ENCODE data around the gene PDE4D. TPM values are rescaled to one million over a fixed set of nuclear protein-coding genes. Genes with fewer than 3 reads are reported as not detected.
"Not testable (repeated sequence)": the region's sequence is repeated elsewhere in the genome, so short reads cannot be mapped to it uniquely, and the experiment has no call there.

The PDE4D gene
- total RNA-seq, 2 donors from 2014 or later: 116 to 154 TPM

DNA sequence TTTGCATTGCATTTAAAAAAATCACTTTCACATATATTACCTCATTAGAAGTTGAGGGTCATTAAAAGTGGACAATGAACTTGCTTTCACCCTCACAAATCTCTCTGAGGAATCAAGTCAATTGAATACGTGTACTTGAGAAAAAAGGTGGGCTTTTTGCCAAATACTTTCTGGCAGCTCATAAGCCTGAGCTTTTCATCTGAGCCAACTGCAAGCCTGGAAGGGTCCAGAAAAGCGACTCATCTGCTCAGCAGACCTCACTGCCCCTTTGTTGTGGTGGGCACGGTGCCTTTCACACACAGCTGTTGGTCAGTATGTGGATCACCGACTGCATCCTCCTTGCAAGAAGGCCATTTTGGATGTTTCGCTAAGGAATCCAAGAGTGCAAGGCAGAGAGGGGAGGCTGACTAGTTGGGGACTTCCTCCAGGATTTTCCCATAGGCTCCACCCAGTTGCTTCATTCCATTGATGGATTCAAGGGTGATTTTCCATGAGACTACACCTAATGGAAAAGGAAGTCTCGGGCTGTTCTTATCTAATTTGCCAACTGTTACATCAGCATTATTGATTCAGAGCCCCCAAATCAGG lies 564.7 kb downstream of the PDE4D start:
- H3K27ac Mint-ChIP-seq: no peak overlapping the region
- H3K36me3 Mint-ChIP-seq (ENCODE audit: insufficient read depth in 2 of 2): no peaks in the 10 kb centered on the region
- H3K9me3 Mint-ChIP-seq: no peaks in the 10 kb centered on the region
- H3K4me1 Mint-ChIP-seq (ENCODE audit: low read depth): no peaks in the 10 kb centered on the region
- ATAC-seq (replicated peaks in 1 of 2) (no peak), DNase-seq (no peak)
- H3K4me3 Mint-ChIP-seq: no peak overlapping the region
- peaks cover 17% of the 10 kb centered on the region for H3K27me3 Mint-ChIP-seq (ENCODE audit: low read depth)

DNA sequence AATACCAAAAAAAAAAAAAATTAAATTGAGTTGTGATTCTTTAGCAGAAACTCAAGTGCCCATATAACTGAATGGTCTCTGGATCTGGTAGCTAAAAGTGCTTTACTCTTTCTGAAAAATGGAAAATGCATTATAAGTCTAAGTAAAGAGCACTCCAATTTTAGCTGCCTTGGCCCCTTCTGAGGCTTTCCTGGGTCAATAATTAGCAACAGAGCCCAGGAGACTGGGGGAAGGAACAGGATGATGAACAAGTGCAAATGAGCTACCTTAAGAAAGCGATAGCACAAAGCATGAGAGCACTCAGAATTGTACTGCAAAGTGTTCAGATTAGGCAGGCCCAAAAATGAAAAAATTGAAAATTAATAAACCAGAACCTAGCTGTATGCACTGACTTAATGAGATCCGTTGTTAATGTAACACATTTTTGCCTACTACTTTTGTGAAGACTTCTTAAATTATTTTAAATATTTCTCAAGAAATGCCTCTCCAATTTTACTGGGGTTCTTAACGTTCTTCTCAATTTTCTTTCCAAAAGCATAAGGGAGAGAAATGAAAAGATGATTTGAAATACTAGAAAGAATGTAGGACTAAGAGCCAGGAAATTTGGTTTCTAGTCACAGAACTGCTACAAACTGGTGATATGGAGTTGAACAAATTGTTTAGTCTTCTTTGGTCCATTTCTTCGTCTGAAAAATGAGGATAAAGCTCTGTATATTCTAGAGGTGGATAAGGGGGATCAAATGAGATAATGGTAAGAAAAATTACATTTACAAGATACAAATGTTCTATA lies 566.1 kb downstream of the PDE4D start:
- no peaks in the 10 kb centered on the region for H3K4me1 Mint-ChIP-seq (ENCODE audit: low read depth)
- DNase-seq: no peak
- no peak overlapping the region for H3K4me3 Mint-ChIP-seq
- no peaks in the 10 kb centered on the region for H3K9me3 Mint-ChIP-seq
- H3K36me3 Mint-ChIP-seq (ENCODE audit: insufficient read depth in 2 of 2): no peaks in the 10 kb centered on the region
- peaks cover 20% of the 10 kb centered on the region for H3K27me3 Mint-ChIP-seq (ENCODE audit: low read depth)
- no peak overlapping the region for H3K27ac Mint-ChIP-seq
- no peak for ATAC-seq (replicated peaks in 1 of 2)

DNA sequence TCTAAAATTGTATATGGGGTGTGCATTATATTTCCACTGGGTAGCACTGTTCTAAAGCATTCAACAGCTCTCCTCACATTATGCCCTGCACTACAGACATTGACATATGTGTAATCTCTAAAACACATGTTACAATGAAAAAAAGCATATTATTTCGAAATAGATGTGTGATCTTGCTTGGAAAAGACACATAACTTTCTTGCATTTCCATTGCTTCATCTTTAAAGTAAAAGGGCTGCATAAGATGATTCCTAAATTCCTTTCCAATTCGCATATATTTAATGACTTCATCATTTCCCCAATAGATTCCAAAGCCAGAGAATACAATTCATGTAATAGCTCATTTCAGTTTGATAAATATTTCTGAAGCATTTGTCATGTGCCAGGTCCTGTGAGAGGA lies 566.9 kb downstream of the PDE4D start:
- DNase-seq (no peak), ATAC-seq (replicated peaks in 1 of 2) (no peak)
- H3K9me3 Mint-ChIP-seq: no peaks in the 10 kb centered on the region
- H3K4me1 Mint-ChIP-seq (ENCODE audit: low read depth): no peaks in the 10 kb centered on the region
- H3K27me3 Mint-ChIP-seq (ENCODE audit: low read depth): peaks cover 20% of the 10 kb centered on the region
- no peak overlapping the region for H3K27ac Mint-ChIP-seq
- H3K4me3 Mint-ChIP-seq: no peak overlapping the region
- H3K36me3 Mint-ChIP-seq (ENCODE audit: insufficient read depth in 2 of 2): no peaks in the 10 kb centered on the region

DNA sequence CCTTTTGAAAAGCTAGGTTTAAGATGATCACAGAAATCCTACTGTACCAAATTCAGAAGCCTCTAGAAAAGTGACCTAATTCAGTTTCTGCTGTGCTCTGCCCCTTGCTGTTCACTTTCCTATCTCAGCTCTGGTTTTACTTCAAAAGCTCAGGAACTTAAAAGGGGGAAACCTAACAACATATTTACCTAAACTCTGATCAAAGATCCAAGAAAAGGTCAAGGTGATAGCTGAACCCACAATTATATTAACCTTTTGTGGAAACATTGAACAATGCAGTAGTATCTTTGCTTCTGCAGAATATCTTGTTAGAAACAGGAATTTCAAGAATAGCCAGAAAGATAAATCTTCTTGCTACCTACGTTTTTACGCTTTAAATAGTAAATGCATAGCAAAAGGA lies 568.5 kb downstream of the PDE4D start:
- H3K4me3 Mint-ChIP-seq: no peak overlapping the region
- H3K36me3 Mint-ChIP-seq (ENCODE audit: insufficient read depth in 2 of 2): no peaks in the 10 kb centered on the region
- no peaks in the 10 kb centered on the region for H3K4me1 Mint-ChIP-seq (ENCODE audit: low read depth)
- no peak overlapping the region for H3K27ac Mint-ChIP-seq
- H3K9me3 Mint-ChIP-seq: no peaks in the 10 kb centered on the region
- no peak for DNase-seq
- peaks cover 17% of the 10 kb centered on the region for H3K27me3 Mint-ChIP-seq (ENCODE audit: low read depth)
- ATAC-seq (replicated peaks in 1 of 2): no peak

DNA sequence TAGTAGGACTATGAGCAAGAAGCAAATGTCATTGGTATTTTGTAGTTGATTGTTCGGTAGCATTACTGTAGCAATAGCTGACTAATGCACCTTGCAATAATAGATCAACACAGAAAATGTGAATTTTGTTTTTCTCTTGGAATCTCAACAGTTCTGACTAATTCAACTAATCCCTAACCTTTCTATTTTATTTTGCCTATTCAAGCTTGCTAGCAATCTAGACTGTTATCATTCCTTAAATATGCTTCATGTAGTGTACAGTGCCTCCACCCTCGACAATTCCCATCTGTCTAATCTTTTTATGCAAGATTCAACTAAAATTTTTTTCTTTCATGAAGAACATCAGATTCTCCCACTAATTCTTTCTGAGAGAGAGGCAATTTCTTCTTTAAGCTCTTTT lies 570.6 kb downstream of the PDE4D start:
- no peak overlapping the region for H3K4me3 Mint-ChIP-seq
- ATAC-seq (replicated peaks in 1 of 2) (no peak), DNase-seq (no peak)
- H3K27me3 Mint-ChIP-seq (ENCODE audit: low read depth): peaks cover 15% of the 10 kb centered on the region
- no peaks in the 10 kb centered on the region for H3K4me1 Mint-ChIP-seq (ENCODE audit: low read depth)
- H3K9me3 Mint-ChIP-seq: no peaks in the 10 kb centered on the region
- H3K36me3 Mint-ChIP-seq (ENCODE audit: insufficient read depth in 2 of 2): no peaks in the 10 kb centered on the region
- H3K27ac Mint-ChIP-seq: no peak overlapping the region

DNA sequence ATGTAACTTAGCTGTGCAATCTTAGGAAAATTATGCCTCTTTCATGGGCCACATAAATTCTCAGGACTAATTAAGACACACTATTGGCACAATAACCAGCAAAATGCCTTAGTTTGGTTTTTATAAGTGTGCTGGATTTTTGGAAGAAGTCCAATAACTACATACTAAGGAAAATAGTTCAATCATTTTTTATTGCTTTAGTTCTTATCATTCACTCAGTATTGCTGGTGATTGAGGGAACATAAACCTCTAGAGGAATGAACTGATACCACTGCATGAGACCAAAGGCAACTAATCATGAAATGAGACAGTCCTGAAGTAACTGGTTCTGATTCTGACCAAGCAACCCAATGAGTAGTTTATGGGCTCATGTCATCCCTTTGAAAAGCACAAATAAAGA lies 571.5 kb downstream of the PDE4D start:
- H3K36me3 Mint-ChIP-seq (ENCODE audit: insufficient read depth in 2 of 2): no peaks in the 10 kb centered on the region
- H3K27ac Mint-ChIP-seq: no peak overlapping the region
- H3K9me3 Mint-ChIP-seq: no peaks in the 10 kb centered on the region
- no peak overlapping the region for H3K4me3 Mint-ChIP-seq
- DNase-seq: no peak
- ATAC-seq (replicated peaks in 1 of 2): no peak
- H3K4me1 Mint-ChIP-seq (ENCODE audit: low read depth): no peaks in the 10 kb centered on the region
- H3K27me3 Mint-ChIP-seq (ENCODE audit: low read depth): peaks cover 15% of the 10 kb centered on the region

DNA sequence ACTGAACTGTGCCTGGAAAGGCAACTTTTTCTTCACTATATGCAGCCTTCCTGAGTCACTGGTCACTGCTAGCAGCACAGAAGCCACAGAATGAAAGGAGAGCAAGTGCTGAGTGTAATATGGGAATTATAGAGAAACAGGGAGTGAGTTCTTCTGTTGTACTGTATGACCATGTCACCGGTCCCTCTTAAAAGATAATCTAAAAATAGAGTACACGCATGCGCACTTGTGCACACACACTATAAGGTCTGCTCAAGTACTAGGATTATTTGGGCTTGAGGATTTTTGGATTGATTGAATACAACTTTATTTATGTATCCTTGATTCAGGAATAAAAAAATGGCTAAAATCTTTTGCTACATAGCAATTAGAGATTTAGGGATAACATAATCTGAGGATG lies 571.9 kb downstream of the PDE4D start:
- Mint-ChIP-seq H3K36me3 (ENCODE audit: insufficient read depth in 2 of 2) (no peaks in the 10 kb centered on the region), H3K27me3 (ENCODE audit: low read depth) (peaks cover 15% of the 10 kb centered on the region), H3K4me1 (ENCODE audit: low read depth) (no peaks in the 10 kb centered on the region), H3K4me3 (no peak overlapping the region), H3K27ac (no peak overlapping the region), H3K9me3 (no peaks in the 10 kb centered on the region)
- ATAC-seq (replicated peaks in 1 of 2) (no peak), DNase-seq (no peak)

DNA sequence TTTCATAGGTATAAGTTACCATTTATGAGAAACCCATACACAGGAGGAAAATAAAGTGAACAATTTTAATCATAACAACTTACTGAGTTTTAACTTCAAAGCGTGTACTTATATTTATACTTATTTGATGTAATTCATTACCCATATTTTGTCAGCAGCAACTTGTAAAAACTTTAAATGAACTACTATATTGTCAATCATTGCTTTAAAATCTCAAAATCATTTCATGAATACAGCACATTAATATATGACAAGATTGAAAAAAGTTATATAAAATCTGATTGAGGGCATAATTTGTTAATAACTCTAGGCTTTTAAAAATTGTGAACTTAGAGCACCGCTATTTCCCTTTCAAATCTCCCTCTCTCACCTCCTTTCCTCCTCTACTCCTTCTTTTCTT lies 573.1 kb downstream of the PDE4D start:
- DNase-seq (no peak), ATAC-seq (replicated peaks in 1 of 2) (no peak)
- Mint-ChIP-seq H3K4me1 (ENCODE audit: low read depth) (no peaks in the 10 kb centered on the region), H3K4me3 (no peak overlapping the region), H3K9me3 (no peaks in the 10 kb centered on the region), H3K27me3 (ENCODE audit: low read depth) (peaks cover 15% of the 10 kb centered on the region), H3K36me3 (ENCODE audit: insufficient read depth in 2 of 2) (no peaks in the 10 kb centered on the region), H3K27ac (no peak overlapping the region)

DNA sequence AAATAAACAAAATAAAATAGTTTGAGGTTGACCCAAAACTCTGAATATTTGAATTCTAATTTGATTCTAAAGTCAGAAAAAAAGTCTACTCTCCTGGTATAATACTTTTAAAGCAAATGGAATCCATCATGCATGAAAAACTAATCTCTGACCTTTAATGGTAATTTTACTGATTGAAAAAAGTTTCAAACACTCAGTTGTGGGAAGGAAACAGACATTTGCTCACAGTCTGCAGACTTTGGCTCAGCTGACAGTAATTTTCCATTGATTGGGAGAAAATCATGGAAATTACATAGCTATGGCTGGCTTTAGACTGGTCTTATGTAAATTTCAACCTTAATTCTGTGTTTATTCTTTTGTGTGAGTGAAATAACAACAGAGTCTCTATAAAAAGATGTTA lies 574.3 kb downstream of the PDE4D start:
- H3K4me1 Mint-ChIP-seq (ENCODE audit: low read depth): no peaks in the 10 kb centered on the region
- H3K36me3 Mint-ChIP-seq (ENCODE audit: insufficient read depth in 2 of 2): no peaks in the 10 kb centered on the region
- DNase-seq (no peak), ATAC-seq (replicated peaks in 1 of 2) (no peak)
- no peak overlapping the region for H3K4me3 Mint-ChIP-seq
- H3K9me3 Mint-ChIP-seq: no peaks in the 10 kb centered on the region
- H3K27me3 Mint-ChIP-seq (ENCODE audit: low read depth): peaks cover 7% of the 10 kb centered on the region
- H3K27ac Mint-ChIP-seq: no peak overlapping the region

DNA sequence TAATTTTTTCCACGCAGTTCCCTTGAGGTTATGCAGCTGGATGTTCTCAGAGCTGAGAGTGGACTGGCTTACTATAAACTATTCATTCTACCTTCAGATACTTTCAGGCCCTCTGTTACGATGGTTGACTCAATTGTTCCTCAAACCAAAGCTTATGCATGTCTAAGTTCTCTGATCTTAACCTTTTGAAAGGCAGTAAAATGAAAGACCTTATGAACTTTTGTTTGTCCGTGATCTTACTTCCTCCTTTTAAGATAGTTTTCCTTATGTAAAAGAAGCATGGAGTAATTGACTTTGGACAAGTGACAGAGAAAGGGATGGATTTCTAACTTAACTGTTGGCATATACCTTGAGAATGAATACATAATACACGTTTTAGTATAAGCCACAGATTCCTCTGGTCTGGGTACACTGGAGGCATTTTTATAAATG lies 575.7 kb downstream of the PDE4D start:
- Mint-ChIP-seq H3K4me1 (ENCODE audit: low read depth) (no peaks in the 10 kb centered on the region), H3K27ac (no peak overlapping the region), H3K4me3 (no peak overlapping the region), H3K27me3 (ENCODE audit: low read depth) (no peaks in the 10 kb centered on the region), H3K36me3 (ENCODE audit: insufficient read depth in 2 of 2) (no peaks in the 10 kb centered on the region), H3K9me3 (no peaks in the 10 kb centered on the region)
- ATAC-seq (replicated peaks in 1 of 2) (no peak), DNase-seq (no peak)

DNA sequence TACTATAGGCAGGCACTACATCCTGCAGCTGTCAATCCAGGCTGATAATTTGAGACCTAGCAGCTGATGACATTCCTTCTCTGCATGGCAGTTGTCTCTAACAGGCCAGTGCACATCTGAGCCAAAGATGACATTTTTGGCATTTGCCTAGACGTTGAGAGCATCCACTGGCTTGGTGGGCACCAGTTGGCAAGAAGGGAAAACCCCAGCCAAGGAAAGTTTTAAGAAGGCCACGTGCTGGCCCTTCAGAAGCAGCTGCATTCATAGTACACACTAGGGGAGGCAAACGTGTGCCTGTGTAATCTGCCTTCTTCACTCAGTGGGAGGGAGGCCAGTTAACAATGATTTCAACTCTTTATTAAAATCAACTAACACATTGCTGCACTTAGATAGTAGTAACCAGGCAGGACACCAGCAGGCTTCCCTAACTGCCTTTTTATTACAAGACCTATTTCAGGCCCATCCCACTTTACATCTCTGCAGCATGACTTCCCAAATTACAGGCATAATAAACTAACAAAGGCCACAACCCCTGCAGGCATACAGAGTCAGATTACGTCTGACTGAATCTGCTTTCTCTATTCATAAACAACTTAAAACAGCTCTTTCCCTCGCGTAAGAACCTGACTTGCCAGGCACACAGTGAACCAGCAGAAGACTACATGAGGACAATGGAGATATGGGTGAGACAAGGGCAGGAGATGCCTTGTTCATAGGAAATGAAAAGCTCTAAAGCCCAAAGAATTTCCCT lies 576.3 kb downstream of the PDE4D start:
- Mint-ChIP-seq H3K4me1 (ENCODE audit: low read depth) (no peaks in the 10 kb centered on the region), H3K9me3 (no peaks in the 10 kb centered on the region), H3K27me3 (ENCODE audit: low read depth) (no peaks in the 10 kb centered on the region), H3K36me3 (ENCODE audit: insufficient read depth in 2 of 2) (no peaks in the 10 kb centered on the region), H3K27ac (no peak overlapping the region), H3K4me3 (no peak overlapping the region)
- no peak for ATAC-seq (replicated peaks in 1 of 2)
- DNase-seq: no peak

DNA sequence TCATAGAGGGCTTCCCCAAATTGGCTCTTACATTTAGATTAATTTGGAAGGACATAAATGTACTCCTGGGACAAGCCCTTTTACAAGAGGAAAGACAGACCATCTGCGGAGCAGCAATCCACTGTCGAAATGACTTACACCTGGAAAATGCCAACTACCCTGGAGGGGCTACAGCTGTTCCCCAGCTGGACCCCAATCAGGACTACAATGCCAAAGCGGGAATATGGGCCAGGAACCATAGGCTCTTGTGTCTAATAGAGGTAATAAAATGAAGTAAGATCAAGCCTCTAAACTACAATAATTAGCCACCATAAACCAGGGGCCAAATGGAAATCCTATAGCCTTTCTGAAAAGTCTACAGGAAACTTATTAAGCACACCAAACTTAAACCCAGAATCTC lies 581.3 kb downstream of the PDE4D start:
- no peaks in the 10 kb centered on the region for H3K9me3 Mint-ChIP-seq
- no peak for DNase-seq
- H3K27me3 Mint-ChIP-seq (ENCODE audit: low read depth): peaks cover 13% of the 10 kb centered on the region
- H3K27ac Mint-ChIP-seq: no peak overlapping the region
- no peaks in the 10 kb centered on the region for H3K4me1 Mint-ChIP-seq (ENCODE audit: low read depth)
- no peak overlapping the region for H3K4me3 Mint-ChIP-seq
- ATAC-seq (replicated peaks in 1 of 2): no peak
- H3K36me3 Mint-ChIP-seq (ENCODE audit: insufficient read depth in 2 of 2): no peaks in the 10 kb centered on the region

DNA sequence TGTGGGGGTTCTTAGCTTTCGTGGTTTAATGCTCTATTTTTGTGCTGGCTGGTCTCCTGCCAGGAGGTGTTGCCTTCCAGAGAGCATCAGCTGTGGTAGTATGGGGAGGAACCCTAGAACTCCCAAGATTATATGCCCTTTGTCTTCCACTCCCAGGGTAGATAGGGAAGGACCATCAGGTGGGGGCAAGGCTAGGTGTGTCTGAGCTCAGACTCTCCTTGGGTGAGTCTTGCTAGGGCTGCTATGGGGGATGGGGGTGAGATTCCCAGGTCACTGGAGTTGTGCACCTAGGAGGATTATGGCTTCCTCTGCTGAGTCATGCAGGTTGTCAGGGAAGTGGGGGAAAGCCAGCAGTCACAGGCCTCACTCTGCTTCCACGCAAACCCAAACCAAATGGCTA lies 584.8 kb downstream of the PDE4D start:
- not testable (repeated sequence) for ATAC-seq (replicated peaks in 1 of 2); H3K4me3 Mint-ChIP-seq; H3K4me1 Mint-ChIP-seq (ENCODE audit: low read depth); H3K27ac Mint-ChIP-seq; H3K9me3 Mint-ChIP-seq; DNase-seq; H3K36me3 Mint-ChIP-seq (ENCODE audit: insufficient read depth in 2 of 2)
- H3K27me3 Mint-ChIP-seq (ENCODE audit: low read depth): peaks cover 24% of the 10 kb centered on the region

Data from activated T-cell treated with anti-CD3 and anti-CD28 coated beads, Interleukin-2, amount 50 U/mL, for 72 hours (primary cell).